K562 (cell line): ENCODE data around the gene TANC1. TPM values are rescaled to one million over a fixed set of nuclear protein-coding genes. Genes with fewer than 3 reads are reported as not detected.

Experiments used
- DNMT1 ChIP-seq: fragments of 450-650 bp; IDR thresholded peaks from 2 replicates; pipeline ENCODE4 v1.6.1; 2016; ENCODE audit warnings: antibody characterized with exemption, mild to moderate bottlenecking
- NCOA4 ChIP-seq: fragments of 450-650 bp; IDR thresholded peaks from 2 replicates; pipeline ENCODE4 v1.6.1; 2018; ENCODE audit warnings: mild to moderate bottlenecking; ENCODE audit not compliant: partially characterized antibody
- NRF1 ChIP-seq, 2 experiments: fragments of 450-650 bp; IDR thresholded peaks in 1 of 2; conservative IDR thresholded peaks in 1 of 2; 2 replicates each; pipeline ENCODE4 v1.6.1; 2014; ENCODE audit warnings: mild to moderate bottlenecking in 2 of 2
- POLR2AphosphoS5 ChIP-seq: IDR thresholded peaks from 2 replicates; pipeline ENCODE4 v1.6.1; 2011; ENCODE audit warnings: mild to moderate bottlenecking, low read depth, low read length, moderate library complexity; ENCODE audit not compliant: control insufficient read depth, insufficient read depth
- SREBF1 ChIP-seq: fragments of 150-350 bp; IDR thresholded peaks from 2 replicates; pipeline ENCODE4 v1.6.1; 2014; ENCODE audit warnings: antibody characterized with exemption, low read depth, low read length, borderline replicate concordance
- TEAD4 ChIP-seq, 2 experiments: sonication (generic) in 1 of 2; formaldehyde crosslinking in 1 of 2; IDR thresholded peaks; 2 replicates each; pipeline versions ENCODE4 v1.6.1 to v1.8.0; 2012 to 2022; ENCODE audit warnings: borderline replicate concordance in 1 of 2, inconsistent platforms in 1 of 2, low read length in 1 of 2, mild to moderate bottlenecking in 1 of 2, missing genetic modification reagents in 1 of 2
- polyA plus RNA-seq, 8 experiments: library from polyadenylated mRNA; depleted of rRNA in 4 of 8; stranded (reverse) in 5 of 8; unstranded in 3 of 8; fragments of >200 nt; fragmentation: Nextera tagmentation in 2 of 8; fragmentation: Illumina TruSeq in 1 of 8; extraction: Ambion mirVana in 2 of 8; extraction: Trizol in 1 of 8; gene quantifications; 2 replicates each; pipeline versions ENCODE4 v1.2.1 to v1.2.3, GENCODE V29; 2011 to 2014; ENCODE audit warnings: inconsistent platforms in 1 of 8, missing spikeins in 1 of 8
- total RNA-seq, 7 experiments: library from RNA; depleted of rRNA in 6 of 7; stranded (reverse); fragments of >200 nt in 6 of 7; fragmentation: Illumina TruSeq in 2 of 7; extraction: Trizol in 2 of 7; gene quantifications; 2 replicates each; pipeline versions ENCODE4 v1.2.1 to v1.2.3, GENCODE V29; 2011 to 2021; ENCODE audit warnings: low replicate concordance in 1 of 7
- TF ChIP-seq, protein P1 (sequence below): fragments of 150-350 bp; IDR thresholded peaks from 2 replicates; pipeline ENCODE4 v1.6.1; 2014; ENCODE audit warnings: low read depth, mild to moderate bottlenecking, low read length, borderline replicate concordance
- TF ChIP-seq, protein P2 (sequence below): sonication (generic); formaldehyde crosslinking; IDR thresholded peaks from 2 replicates; pipeline ENCODE4 v1.8.0; 2023; ENCODE audit warnings: missing genetic modification reagents, mild to moderate bottlenecking, borderline replicate concordance
- TF ChIP-seq, protein P3 (sequence below), 2 experiments: fragments of 450-650 bp; conservative IDR thresholded peaks; 2 replicates each; pipeline ENCODE4 v1.6.1; 2017; ENCODE audit warnings: mild to moderate bottlenecking in 2 of 2, moderate library complexity in 2 of 2

TANC1 gene
- total and polyA plus RNA-seq, 9 of the 15 experiments (the other 6 are each of a cell fraction or from before 2014, with no cell fraction given): under 0.01 to 0.20 (median 0.07) TPM; not detected in 1

DNA sequence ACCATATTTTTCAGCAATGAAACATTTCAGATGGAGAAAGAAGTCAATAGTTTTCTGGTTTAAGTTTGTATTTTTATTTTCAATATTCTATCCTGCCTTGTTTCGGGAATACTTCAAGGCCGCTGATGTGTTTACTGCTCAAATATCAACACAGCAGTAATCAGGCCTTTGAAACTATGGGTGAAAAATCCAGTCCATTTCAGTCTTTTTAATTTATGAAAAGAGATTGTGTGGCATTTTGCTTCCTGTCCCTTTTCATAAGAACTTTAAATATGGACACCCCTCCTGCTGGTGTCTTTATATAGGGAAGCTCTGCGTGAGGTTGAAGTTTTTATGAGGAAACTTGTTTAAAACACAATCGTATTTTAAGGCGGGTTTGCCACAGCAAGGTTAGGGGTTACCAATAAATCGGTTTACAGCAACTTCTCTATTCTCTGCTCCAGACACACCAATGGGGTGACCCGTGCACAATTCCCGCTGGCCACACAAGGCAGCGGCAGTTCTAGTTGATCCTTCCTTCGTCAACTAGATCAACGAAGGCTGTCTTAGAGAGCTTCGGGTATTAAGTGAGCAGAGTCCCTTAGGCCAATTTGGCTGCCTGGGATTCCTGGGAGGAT, 1.2 kb upstream of the TANC1 start (continued):
- TF ChIP-seq, protein P1, sequence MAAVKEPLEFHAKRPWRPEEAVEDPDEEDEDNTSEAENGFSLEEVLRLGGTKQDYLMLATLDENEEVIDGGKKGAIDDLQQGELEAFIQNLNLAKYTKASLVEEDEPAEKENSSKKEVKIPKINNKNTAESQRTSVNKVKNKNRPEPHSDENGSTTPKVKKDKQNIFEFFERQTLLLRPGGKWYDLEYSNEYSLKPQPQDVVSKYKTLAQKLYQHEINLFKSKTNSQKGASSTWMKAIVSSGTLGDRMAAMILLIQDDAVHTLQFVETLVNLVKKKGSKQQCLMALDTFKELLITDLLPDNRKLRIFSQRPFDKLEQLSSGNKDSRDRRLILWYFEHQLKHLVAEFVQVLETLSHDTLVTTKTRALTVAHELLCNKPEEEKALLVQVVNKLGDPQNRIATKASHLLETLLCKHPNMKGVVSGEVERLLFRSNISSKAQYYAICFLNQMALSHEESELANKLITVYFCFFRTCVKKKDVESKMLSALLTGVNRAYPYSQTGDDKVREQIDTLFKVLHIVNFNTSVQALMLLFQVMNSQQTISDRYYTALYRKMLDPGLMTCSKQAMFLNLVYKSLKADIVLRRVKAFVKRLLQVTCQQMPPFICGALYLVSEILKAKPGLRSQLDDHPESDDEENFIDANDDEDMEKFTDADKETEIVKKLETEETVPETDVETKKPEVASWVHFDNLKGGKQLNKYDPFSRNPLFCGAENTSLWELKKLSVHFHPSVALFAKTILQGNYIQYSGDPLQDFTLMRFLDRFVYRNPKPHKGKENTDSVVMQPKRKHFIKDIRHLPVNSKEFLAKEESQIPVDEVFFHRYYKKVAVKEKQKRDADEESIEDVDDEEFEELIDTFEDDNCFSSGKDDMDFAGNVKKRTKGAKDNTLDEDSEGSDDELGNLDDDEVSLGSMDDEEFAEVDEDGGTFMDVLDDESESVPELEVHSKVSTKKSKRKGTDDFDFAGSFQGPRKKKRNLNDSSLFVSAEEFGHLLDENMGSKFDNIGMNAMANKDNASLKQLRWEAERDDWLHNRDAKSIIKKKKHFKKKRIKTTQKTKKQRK: no peak
- TF ChIP-seq NCOA4: no peak
- TF ChIP-seq, protein P2, sequence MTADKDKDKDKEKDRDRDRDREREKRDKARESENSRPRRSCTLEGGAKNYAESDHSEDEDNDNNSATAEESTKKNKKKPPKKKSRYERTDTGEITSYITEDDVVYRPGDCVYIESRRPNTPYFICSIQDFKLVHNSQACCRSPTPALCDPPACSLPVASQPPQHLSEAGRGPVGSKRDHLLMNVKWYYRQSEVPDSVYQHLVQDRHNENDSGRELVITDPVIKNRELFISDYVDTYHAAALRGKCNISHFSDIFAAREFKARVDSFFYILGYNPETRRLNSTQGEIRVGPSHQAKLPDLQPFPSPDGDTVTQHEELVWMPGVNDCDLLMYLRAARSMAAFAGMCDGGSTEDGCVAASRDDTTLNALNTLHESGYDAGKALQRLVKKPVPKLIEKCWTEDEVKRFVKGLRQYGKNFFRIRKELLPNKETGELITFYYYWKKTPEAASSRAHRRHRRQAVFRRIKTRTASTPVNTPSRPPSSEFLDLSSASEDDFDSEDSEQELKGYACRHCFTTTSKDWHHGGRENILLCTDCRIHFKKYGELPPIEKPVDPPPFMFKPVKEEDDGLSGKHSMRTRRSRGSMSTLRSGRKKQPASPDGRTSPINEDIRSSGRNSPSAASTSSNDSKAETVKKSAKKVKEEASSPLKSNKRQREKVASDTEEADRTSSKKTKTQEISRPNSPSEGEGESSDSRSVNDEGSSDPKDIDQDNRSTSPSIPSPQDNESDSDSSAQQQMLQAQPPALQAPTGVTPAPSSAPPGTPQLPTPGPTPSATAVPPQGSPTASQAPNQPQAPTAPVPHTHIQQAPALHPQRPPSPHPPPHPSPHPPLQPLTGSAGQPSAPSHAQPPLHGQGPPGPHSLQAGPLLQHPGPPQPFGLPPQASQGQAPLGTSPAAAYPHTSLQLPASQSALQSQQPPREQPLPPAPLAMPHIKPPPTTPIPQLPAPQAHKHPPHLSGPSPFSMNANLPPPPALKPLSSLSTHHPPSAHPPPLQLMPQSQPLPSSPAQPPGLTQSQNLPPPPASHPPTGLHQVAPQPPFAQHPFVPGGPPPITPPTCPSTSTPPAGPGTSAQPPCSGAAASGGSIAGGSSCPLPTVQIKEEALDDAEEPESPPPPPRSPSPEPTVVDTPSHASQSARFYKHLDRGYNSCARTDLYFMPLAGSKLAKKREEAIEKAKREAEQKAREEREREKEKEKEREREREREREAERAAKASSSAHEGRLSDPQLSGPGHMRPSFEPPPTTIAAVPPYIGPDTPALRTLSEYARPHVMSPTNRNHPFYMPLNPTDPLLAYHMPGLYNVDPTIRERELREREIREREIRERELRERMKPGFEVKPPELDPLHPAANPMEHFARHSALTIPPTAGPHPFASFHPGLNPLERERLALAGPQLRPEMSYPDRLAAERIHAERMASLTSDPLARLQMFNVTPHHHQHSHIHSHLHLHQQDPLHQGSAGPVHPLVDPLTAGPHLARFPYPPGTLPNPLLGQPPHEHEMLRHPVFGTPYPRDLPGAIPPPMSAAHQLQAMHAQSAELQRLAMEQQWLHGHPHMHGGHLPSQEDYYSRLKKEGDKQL: no peak
- no peak for TF ChIP-seq SREBF1
- TF ChIP-seq TEAD4 (IDR thresholded peaks at IDR 0.05; ENCODE audit: low read length): no peak
- TF ChIP-seq TEAD4 (CRISPR knock-in tag; IDR thresholded peaks at IDR 0.05; ENCODE audit: borderline replicate concordance): no peak
- no peak for TF ChIP-seq NRF1 (conservative IDR thresholded peaks at IDR 0.05 in 1 of 2, IDR thresholded peaks at IDR 0.05 in 1 of 2)
- TF ChIP-seq POLR2AphosphoS5: no peak
- TF ChIP-seq DNMT1: no peak
- TF ChIP-seq, protein P3, sequence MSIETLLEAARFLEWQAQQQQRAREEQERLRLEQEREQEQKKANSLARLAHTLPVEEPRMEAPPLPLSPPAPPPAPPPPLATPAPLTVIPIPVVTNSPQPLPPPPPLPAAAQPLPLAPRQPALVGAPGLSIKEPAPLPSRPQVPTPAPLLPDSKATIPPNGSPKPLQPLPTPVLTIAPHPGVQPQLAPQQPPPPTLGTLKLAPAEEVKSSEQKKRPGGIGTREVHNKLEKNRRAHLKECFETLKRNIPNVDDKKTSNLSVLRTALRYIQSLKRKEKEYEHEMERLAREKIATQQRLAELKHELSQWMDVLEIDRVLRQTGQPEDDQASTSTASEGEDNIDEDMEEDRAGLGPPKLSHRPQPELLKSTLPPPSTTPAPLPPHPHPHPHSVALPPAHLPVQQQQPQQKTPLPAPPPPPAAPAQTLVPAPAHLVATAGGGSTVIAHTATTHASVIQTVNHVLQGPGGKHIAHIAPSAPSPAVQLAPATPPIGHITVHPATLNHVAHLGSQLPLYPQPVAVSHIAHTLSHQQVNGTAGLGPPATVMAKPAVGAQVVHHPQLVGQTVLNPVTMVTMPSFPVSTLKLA (conservative IDR thresholded peaks at IDR 0.05): no peak
- TF ChIP-seq, all 486 proteins: peak for 3
